ENCODE measurements around the gene ASNSD1. TPM values are rescaled to one million over a fixed set of nuclear protein-coding genes. Genes with fewer than 3 reads are reported as not detected.
"Not testable (repeated sequence)": the region's sequence is repeated elsewhere in the genome, so short reads cannot be mapped to it uniquely, and the experiment has no call there.

The ASNSD1 gene
- total and polyA plus RNA-seq, 2 donors (not counting 1 experiment from before 2014, with no cell fraction given): 13.0 to 29.8 TPM

- DNase-seq: no peak
These were observed 24.4 kb downstream of the ASNSD1 start for GRCh38 chr2:189685540-189686229.

DNA sequence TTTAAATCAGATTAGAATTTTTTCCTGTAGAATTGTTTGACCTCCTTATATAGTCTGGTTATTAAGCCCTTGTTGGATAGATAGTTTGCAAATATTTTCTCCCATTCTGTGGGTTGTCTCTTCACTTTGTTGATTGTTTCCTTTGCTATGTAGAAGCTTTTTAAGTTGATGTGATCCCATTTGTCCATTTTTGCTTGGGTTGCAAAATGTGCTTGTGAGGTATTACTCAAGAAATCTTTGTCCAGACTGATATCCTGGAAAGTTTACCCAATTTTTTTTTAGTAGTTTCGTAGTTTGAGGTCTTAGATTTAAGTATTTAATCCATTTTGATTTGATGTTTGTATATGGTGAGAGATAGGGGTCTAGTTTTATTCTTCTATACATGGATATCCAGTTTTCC is 26.5 kb downstream of the ASNSD1 start:
- H3K4me3 Mint-ChIP-seq; H3K27me3 ChIP-seq (replicated peaks in 1 of 4; ENCODE audit: control extremely low read depth in 1 of 4, control insufficient read depth in 3 of 4, insufficient read depth in 4 of 4, low read length in 3 of 4); POLR2A ChIA-PET; H3K36me3 ChIP-seq (replicated peaks in 1 of 2; ENCODE audit: control extremely low read depth in 1 of 2, control insufficient read depth in 1 of 2, extremely low read depth in 1 of 2, insufficient read depth in 2 of 2, low read length in 1 of 2); H3K27ac Mint-ChIP-seq; CTCF ChIA-PET; H3K4me3 ChIP-seq (ENCODE audit: control extremely low read depth in 1 of 5, extremely low read depth in 1 of 5, insufficient read depth in 1 of 5, low read depth in 2 of 5, low read length in 4 of 5); H3K9ac ChIP-seq (ENCODE audit: low read length); H3K27me3 Mint-ChIP-seq; H3K4me1 ChIP-seq (ENCODE audit: control insufficient read depth in 2 of 2, insufficient read depth in 2 of 2, low read length in 2 of 2); H3K27ac ChIP-seq (ENCODE audit: low read length in 2 of 2); DNase-seq; H2AFZ ChIP-seq (ENCODE audit: insufficient read depth, low read depth, low read length, poor library complexity, severe bottlenecking); H3K9me3 Mint-ChIP-seq (ENCODE audit: insufficient read depth); H3K9me3 ChIP-seq (ENCODE audit: control extremely low read depth in 1 of 3, control insufficient read depth in 2 of 3, insufficient read depth in 1 of 3, low read length in 2 of 3); intact Hi-C loops (cut with micrococcal nuclease); H4K20me1 ChIP-seq (ENCODE audit: control insufficient read depth, insufficient read depth, low read length, poor library complexity, severe bottlenecking); ATAC-seq (ENCODE audit: low read depth); H3K4me1 Mint-ChIP-seq; H3K4me2 ChIP-seq (replicated peaks; ENCODE audit: low read depth, low read length, poor library complexity, severe bottlenecking): not testable (repeated sequence)
- peaks cover 29% of the 10 kb centered on the region for H3K79me2 ChIP-seq (ENCODE audit: control insufficient read depth, insufficient read depth, low read length)
- no CpG with 5 or more reads among the region's 1 CpG for WGBS (ENCODE audit: insufficient coverage)

More at GRCh38 chr2:189685540-189686229, 24.4 kb downstream of the ASNSD1 start:
- H3K4me1 ChIP-seq (ENCODE audit: control insufficient read depth in 2 of 2, insufficient read depth in 2 of 2, low read length in 2 of 2): peaks cover 10 to 15% of the 10 kb centered on the region in 2 donors
- H3K36me3 ChIP-seq (replicated peaks in 1 of 2; ENCODE audit: control extremely low read depth in 1 of 2, control insufficient read depth in 1 of 2, extremely low read depth in 1 of 2, insufficient read depth in 2 of 2, low read length in 1 of 2): no peaks in the 10 kb centered on the region
- H3K27ac ChIP-seq (ENCODE audit: low read length in 2 of 2): no peak overlapping the region
- Mint-ChIP-seq H3K27ac (no peak overlapping the region), H3K9me3 (ENCODE audit: insufficient read depth) (no peaks in the 10 kb centered on the region), H3K4me3 (no peak overlapping the region), H3K4me1 (peaks cover 14% of the 10 kb centered on the region), H3K27me3 (no peaks in the 10 kb centered on the region)
- no peaks in the 10 kb centered on the region for H3K27me3 ChIP-seq (replicated peaks in 1 of 4; ENCODE audit: control extremely low read depth in 1 of 4, control insufficient read depth in 3 of 4, insufficient read depth in 4 of 4, low read length in 3 of 4)
- no peaks in the 10 kb centered on the region for H3K9me3 ChIP-seq (ENCODE audit: control extremely low read depth in 1 of 3, control insufficient read depth in 2 of 3, insufficient read depth in 1 of 3, low read length in 2 of 3)
- no peak for TF ChIP-seq EZH2 (IDR thresholded peaks at IDR 0.05; ENCODE audit: borderline replicate concordance, insufficient read depth, low read depth, low read length, poor library complexity, severe bottlenecking)
- TF ChIP-seq, protein P1, sequence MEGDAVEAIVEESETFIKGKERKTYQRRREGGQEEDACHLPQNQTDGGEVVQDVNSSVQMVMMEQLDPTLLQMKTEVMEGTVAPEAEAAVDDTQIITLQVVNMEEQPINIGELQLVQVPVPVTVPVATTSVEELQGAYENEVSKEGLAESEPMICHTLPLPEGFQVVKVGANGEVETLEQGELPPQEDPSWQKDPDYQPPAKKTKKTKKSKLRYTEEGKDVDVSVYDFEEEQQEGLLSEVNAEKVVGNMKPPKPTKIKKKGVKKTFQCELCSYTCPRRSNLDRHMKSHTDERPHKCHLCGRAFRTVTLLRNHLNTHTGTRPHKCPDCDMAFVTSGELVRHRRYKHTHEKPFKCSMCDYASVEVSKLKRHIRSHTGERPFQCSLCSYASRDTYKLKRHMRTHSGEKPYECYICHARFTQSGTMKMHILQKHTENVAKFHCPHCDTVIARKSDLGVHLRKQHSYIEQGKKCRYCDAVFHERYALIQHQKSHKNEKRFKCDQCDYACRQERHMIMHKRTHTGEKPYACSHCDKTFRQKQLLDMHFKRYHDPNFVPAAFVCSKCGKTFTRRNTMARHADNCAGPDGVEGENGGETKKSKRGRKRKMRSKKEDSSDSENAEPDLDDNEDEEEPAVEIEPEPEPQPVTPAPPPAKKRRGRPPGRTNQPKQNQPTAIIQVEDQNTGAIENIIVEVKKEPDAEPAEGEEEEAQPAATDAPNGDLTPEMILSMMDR (IDR thresholded peaks at IDR 0.05): no peak
- intact Hi-C loops (cut with micrococcal nuclease): no loop called here
- H3K4me3 ChIP-seq (ENCODE audit: control extremely low read depth in 1 of 5, extremely low read depth in 1 of 5, insufficient read depth in 1 of 5, low read depth in 2 of 5, low read length in 4 of 5): no peak overlapping the region
- no peak for ATAC-seq (ENCODE audit: low read depth)
- H3K9ac ChIP-seq (ENCODE audit: low read length): no peak overlapping the region
- no peak overlapping the region for H3K4me2 ChIP-seq (replicated peaks; ENCODE audit: low read depth, low read length, poor library complexity, severe bottlenecking)
- peaks cover 50% of the 10 kb centered on the region for H3K79me2 ChIP-seq (ENCODE audit: control insufficient read depth, insufficient read depth, low read length)
- no peaks in the 10 kb centered on the region for H4K20me1 ChIP-seq (ENCODE audit: control insufficient read depth, insufficient read depth, low read length, poor library complexity, severe bottlenecking)
- ChIA-PET POLR2A (no interaction called here), CTCF (interaction anchor here (1.2 to 1.3 kb wide), 2 partner anchors 13 to 65 kb away, joined by 3 read pairs; no protein-coding TSS in a partner anchor)
- 60% methylated on average over 2 of the region's 2 CpGs for WGBS (ENCODE audit: insufficient coverage)
- no peak overlapping the region for H2AFZ ChIP-seq (ENCODE audit: insufficient read depth, low read depth, low read length, poor library complexity, severe bottlenecking)

All from B cell (primary cell).